HG03159 (cell line): ENCODE results near the gene SRF.
"Not testable (repeated sequence)": the region's sequence is repeated elsewhere in the genome, so short reads cannot be mapped to it uniquely, and the experiment has no call there.

Experiments used
- ATAC-seq: cut with Tn5 transposase; IDR thresholded peaks from one replicate; pipeline ENCODE4 v1.9.1; 2021; ENCODE audit warnings: mild to moderate bottlenecking, moderate library complexity; ENCODE audit not compliant: unreplicated experiment

SRF gene

DNA sequence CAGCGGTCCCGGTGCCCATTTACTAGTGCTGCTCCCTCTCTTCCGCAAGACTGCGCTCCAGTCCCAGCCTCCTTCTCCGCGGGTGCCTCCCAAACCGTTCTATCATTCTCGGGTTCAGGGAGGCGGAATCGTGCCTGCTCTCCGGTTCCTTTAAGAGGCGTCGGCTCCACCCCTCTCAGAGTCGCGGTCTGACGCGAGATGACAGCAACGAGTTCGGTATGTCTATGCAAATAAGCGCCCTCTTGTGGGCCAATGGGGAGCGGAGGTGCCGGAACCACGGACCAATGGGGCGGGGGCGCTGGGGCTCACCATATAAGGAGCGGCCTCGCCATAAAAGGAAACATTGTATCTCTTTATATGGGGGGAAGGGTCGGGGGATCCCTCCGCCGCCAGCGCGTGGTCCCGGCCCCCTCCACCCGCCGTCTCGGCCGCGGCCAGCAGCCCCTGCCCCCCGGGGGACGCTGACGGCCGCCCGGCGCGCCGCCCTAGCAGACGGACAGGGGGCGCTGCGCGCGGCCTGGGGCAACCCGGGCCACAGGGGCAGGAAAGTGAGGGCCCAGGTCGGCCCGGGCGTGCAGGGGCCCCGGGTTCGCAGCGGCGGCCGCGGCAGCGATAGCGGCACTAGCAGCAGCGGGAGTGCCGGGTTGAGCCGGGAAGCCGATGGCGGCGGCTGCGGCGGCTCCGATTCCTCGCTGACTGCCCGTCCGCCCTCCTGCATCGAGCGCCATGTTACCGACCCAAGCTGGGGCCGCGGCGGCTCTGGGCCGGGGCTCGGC lies at the start of gene SRF:
TSS of gene SRF (plus strand) at position 339 of the 776 bp plus-strand sequence. CDS start at position 727, 388 bp downstream.
- ATAC-seq, result peak; percentile 52

DNA sequence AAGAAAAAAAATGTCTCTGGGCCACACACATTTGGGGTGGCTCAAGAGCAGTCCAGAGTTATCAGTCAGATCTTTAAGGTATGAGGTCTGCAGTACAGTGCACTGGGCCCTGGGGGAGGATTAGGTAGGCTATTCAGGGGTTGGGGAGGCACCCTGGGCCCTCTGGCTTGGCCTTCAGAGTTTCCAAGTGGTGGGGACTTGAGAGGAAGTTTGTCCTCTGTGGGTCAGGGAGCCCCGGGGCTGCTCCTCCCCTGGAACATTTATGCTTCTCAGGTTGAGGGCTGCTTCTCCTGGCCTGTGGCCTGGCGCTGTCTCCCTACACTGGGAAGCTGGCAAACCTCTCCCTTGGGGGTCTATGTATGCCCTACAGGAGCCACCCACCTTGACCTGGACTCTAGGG lies 48.9 kb upstream of the SRF start:
- ATAC-seq, result no peak

DNA sequence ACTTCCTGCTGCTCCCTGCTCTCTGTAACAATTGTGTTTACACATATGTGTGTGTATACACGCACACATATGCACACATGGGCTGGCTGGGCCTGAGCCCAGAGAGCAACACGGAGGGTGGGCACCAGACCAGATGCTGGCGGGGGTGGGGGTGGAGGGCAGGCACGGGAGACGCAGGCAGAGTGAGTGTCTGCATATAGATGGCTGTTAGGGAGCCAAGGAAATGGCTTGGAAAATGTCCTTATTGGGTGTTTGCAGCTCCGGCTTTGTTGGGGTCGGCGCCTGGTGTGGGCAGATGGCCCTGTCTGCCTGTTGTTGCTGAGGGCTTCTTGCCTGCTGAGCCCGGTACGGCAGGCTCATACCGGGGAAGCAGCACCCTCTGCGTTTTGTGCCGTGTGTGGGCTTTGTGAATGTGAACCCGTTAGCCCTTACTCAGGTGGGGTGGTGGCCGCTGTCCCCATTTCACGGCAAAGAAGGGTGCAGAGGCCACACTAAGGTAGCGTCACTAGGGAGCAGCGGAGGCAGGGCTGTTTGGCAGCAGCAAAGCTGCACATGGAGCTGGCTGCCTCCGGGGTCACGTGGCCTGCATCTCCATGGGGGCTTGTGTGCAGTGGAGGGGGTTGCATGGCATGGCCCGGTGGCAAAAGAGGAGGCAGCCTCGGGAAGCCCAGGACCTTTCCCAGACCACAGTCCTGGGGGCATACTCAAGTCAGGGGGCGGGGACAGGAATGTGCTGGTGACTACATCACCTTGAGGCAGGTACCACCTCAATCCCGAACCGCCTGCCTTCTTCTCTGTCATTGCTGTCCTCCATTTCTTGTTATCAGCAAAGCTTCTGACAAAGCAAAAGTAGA lies 47.4 kb upstream of the SRF start:
- ATAC-seq, result no peak

DNA sequence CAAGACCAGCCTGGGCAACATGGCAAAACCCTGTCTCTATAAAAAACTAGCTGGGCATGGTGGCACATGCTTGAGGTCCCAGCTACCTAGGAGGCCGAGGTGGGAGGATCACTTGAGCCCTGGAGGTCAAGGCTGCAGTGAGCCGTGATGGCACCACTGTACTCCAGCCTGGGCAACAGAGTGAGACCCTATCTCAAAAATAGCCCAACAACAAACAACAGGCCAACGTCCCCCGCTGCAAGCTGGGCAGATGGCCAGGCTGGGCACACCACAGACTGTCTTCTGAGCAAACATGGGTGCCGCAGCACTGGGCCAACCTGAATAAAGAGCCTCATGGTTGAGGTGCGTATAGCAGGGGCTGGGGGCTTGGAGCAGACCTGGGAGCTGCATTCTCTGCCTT lies 46.6 kb upstream of the SRF start:
- no peak for ATAC-seq

DNA sequence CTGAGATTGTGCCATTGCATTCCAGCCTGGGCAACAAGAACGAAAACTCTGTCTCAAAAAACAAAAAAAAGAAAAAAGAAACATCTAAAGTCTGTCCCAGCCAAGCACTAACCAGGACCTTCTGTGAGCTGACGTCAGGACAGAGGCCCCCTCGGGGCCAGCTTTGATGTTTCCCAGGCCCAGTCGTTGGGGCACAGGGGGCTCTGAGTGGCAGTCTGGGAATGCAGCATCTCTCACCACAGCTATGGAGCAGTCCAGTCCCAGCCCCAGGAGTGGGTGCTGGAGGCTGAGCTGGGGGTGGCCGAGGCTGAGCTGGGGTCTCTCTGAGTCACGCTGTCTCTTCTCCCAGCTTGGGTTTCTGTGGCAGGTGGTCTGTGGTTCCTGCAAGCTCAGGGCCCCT lies 46.0 kb upstream of the SRF start:
- no peak for ATAC-seq

DNA sequence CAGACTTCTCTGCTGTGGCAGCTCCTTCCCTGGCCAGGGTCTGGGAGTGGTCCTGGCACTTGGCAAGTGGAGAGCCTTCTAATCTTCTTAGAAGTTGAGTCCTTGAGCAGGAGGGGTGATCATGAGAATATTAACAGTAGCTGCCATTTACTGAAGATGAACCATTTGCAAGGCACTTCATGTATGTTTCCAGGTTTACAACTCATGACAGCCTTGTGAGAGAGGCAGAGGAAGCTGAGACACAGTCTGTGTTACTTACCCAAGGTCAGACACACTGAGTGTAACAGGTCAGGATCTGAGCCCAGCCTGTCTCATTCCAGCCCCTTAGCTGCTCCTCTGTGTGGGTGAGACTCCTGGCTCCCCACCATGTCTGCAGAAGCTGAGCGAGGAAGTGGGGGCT lies 45.5 kb upstream of the SRF start:
- ATAC-seq, result no peak

DNA sequence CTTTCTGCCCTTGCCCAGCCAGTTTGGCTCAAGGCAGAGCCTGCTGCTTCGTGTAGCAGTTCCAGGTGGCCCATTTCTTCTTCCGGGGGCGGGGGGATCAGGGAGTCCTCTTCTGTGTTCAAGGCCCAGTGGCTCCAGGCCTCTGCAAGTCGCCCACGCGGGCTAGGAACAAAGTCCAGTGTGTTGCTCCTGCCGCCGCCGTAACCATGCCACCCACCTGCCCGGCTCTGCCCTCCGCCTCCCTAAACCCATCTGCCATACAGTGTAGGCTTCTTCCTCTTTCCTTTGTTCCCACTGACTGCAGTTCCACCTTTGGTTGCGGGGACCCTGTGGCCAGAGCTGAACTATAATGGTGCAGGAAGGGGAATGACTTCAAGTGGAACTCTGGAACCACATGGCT lies 43.9 kb upstream of the SRF start:
- no peak for ATAC-seq

DNA sequence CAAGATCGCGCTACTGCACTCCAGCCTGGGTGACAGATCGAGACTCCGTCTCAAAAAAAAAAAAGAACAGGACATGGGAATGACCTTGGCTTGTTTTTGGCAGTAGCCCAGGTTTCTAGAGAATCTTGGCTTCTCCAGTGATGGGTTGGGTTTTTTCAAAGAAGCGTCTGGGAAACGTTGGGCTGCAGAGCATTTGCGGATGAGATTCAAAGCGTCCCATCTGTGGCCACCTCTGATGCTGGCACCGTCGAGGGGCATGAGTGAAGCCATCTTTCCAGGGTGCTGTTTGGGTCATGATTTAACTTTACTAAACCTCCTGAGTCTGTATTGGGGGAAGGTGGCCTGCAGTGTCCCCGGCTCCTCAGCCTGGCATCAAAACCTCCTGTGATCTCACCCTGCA lies 43.2 kb upstream of the SRF start:
- no peak for ATAC-seq

DNA sequence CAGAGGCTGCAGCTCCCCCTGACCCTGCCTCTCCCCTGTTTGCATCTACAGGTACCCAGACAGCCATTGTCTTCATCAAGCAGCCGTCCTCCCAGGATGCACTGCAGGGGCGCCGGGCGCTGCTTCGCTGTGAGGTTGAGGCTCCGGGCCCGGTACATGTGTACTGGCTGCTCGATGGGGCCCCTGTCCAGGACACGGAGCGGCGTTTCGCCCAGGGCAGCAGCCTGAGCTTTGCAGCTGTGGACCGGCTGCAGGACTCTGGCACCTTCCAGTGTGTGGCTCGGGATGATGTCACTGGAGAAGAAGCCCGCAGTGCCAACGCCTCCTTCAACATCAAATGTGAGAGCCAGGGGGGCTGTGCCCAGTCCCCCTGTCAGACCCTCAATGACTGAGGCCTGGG lies 42.1 kb upstream of the SRF start:
- no peak for ATAC-seq

DNA sequence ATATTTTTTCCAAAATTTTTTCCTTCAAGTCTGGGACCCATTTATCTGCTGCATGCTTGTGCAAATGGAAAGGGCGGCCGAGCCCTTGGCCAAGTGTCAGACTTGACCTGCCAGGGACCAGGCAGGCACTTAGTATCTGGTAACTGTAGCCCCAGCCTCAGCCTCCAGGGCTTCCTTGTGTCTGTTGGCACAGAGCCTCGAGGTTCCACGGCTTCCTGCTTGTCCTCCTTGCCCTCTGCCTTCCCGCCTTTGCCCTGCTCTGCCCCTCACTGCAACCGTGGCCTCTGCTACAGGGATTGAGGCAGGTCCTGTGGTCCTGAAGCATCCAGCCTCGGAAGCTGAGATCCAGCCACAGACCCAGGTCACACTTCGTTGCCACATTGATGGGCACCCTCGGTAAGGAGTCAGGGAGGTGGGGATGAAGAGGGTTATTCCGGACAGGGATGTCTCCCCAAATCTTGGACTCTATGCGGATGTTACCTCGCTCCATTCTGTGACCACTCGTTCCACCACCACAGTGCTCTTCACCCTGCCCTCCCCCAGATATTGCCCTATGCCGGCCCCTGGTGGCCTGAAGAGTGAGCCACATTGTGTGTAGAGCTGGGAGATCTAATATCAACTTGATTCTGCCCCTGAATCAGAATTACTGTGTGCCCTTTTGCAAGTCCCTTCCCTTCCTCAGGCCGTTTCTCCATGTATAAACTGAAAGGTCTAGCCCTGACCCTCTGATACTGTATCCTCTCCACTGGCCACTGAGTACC lies 41.5 kb upstream of the SRF start:
- no peak for ATAC-seq

DNA sequence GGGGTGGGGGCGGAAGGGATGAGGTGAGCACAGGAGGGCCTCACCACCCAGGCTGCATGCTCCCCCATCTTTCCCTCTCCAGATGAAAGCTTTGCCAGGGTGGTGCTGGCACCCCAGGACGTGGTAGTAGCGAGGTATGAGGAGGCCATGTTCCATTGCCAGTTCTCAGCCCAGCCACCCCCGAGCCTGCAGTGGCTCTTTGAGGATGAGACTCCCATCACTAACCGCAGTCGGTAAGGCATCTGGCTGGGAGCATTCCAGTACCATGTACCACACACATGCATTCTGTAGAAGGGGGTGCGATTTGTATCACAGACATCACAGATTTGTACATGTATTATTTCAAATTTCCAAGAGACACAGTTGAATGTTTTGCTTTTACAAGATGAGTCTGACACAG lies 40.6 kb upstream of the SRF start:
- ATAC-seq, result no peak

DNA sequence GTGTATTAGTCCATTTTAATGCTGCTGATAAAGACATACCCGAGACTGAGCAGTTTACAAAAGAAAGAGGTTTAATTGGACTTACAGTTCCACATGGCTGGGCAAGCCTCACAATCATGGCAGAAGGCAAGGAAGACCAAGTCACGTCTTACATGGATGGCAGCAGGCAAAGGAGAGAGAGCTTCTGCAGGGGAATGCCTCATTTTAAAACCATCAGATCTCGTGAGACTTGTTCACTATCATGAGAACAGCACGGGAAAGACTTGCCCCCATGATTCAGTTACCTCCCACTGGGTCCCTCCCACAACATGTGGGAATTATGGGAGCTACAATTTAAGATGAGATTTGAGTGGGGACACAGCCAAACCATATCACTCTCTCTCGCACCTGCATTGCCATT lies 39.7 kb upstream of the SRF start:
- not testable (repeated sequence) for ATAC-seq

DNA sequence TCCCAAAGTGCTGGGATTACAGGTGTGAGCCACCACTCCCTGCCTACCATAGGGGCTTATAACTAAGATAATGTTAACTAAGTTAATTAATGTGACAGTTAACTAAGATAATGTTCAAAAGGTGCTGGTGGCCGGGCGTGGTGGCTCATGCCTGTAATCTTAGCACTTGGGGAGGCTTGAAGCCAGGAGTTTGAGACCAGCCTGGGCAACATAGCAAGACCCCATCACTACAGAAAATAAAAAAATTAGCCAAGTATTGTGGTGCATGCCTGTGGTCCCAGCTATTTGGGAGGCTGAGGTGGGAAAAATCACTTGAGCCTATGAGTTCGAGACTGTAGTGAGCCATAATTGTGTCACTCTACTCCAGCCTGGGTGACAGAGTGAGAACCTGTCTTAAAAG lies 32.8 kb upstream of the SRF start:
- no peak for ATAC-seq

DNA sequence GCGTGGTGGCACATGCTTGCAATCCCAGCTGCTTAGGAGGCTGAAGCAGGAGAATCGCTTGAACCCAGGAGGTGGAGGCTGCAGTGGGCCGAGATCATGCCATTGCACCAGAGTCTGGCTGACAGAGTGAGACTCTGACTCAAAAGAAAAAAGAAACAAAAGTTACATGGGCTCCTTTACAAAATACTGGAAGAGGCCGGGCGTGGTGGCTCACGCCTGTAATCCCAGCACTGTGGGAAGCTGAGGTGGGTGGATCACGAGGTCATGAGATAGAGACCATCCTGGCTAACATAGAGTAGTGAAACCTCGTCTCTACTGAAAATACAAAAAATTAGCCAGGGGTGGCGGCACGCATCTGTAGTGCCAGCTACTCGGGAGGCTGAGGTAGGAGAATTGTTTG lies 31.1 kb upstream of the SRF start:
- ATAC-seq, result not testable (repeated sequence)

DNA sequence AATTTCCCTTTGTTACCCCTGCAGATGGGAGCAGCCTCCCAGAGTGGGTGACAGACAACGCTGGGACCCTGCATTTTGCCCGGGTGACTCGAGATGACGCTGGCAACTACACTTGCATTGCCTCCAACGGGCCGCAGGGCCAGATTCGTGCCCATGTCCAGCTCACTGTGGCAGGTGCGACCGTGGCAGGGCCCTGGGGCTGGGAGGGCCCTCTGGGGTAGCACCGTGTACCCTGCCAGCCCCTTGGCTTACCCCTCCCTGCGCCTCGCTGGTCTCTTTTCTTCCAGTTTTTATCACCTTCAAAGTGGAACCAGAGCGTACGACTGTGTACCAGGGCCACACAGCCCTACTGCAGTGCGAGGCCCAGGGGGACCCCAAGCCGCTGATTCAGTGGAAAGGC lies 29.4 kb upstream of the SRF start:
- no peak for ATAC-seq

DNA sequence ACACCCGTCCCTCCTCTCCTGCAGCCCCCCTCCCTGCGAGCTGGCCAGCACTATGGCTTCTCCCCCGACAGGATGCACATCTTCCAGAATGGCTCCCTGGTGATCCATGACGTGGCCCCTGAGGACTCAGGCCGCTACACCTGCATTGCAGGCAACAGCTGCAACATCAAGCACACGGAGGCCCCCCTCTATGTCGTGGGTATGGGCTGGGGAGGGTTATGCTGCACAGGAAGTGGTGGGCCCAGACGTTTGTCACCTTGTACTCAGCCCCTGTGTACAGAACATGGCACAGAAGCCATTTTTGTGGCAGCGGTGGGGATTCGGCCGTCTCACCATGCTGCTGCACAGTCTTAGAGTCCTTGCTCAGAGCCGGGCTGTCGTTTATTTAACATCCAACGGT lies 29.0 kb upstream of the SRF start:
- no peak for ATAC-seq

DNA sequence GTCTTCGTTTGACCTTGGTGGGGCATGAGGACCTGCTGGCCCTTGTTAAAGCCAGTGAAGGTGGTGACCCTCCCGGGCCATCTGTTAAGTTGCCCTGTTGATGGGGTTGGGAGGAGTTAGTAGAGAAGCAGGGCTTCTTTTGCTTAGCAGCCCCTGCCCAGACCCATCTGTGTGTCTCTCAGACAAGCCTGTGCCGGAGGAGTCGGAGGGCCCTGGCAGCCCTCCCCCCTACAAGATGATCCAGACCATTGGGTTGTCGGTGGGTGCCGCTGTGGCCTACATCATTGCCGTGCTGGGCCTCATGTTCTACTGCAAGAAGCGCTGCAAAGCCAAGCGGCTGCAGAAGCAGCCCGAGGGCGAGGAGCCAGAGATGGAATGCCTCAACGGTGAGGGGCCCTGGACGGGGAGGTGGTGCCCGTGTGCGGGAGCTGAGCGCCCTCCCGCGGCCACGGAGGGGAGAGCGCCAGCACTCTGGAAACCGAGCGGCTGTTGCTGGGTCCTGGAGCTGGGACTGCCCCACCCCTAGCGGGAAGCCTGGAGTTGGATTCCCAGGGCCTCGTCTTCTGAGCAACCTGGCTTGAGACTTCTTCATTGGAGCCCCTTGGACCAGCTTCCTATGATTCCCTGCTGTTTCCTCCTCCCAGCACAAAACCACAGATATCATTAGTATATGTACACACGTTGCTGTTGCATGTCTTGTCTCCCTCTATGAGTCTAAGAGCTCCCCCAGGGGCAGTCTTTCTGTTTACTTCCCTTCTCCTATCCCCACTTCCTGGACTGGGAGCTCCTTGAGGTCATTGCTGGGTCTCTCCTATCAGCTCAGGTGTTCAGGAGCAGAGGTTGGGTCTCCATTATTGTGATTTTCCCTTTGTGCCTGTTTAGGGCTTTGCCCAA lies 27.6 kb upstream of the SRF start:
- peak; percentile 58 for ATAC-seq

DNA sequence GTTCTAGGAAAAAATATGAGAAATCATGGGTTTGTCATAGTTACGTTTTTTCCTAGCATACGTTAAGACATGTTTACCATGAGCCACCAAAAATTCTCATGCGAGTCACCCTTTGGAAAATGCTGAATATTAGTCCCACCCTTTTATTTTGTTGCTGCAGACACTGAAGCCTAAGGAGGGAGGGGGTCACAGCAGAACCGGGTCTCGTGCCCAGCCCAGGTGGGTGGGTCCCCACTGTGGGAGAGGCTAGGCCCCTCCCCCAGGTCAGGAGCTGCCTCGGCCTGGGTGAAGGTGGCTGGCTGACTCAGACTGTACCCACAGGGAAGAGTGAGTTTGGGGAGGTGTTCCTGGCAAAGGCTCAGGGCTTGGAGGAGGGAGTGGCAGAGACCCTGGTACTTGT lies 26.2 kb upstream of the SRF start:
- no peak for ATAC-seq

DNA sequence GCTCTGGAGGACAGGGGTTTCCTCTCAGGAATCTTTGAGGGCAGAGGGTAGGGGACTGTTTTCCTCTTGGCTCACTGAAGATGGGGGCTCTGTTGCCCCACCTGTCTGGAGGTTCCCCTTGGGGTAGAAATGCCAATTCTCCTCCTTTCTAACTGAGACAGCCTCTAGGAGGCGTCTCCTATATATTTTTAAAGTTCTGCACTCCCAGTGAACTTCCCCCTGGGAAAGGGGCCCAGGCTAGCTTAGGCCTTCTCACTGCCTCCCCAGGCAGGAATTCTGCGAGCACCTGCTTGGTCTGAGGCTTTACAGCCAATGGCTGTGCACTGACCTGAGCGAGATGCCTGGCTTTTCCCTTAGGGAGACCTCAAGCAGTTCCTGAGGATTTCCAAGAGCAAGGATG lies 24.8 kb upstream of the SRF start:
- no peak for ATAC-seq
